HL-60/S4 treated with retinoic acid at 250 ng/mL for 4 days and 3 days (cell line): ENCODE data around the gene VPS18.
"Not testable (repeated sequence)": the region's sequence is repeated elsewhere in the genome, so short reads cannot be mapped to it uniquely, and the experiment has no call there.

Experiments used
- in situ Hi-C: fragments of 300-500 bp; cut with MboI; formaldehyde crosslinking; loops from 2 replicates; pipeline ENCODE4 v1.7.0; 2022; ENCODE audit warnings: low sequenced_read_pairs

The VPS18 gene, protein sequence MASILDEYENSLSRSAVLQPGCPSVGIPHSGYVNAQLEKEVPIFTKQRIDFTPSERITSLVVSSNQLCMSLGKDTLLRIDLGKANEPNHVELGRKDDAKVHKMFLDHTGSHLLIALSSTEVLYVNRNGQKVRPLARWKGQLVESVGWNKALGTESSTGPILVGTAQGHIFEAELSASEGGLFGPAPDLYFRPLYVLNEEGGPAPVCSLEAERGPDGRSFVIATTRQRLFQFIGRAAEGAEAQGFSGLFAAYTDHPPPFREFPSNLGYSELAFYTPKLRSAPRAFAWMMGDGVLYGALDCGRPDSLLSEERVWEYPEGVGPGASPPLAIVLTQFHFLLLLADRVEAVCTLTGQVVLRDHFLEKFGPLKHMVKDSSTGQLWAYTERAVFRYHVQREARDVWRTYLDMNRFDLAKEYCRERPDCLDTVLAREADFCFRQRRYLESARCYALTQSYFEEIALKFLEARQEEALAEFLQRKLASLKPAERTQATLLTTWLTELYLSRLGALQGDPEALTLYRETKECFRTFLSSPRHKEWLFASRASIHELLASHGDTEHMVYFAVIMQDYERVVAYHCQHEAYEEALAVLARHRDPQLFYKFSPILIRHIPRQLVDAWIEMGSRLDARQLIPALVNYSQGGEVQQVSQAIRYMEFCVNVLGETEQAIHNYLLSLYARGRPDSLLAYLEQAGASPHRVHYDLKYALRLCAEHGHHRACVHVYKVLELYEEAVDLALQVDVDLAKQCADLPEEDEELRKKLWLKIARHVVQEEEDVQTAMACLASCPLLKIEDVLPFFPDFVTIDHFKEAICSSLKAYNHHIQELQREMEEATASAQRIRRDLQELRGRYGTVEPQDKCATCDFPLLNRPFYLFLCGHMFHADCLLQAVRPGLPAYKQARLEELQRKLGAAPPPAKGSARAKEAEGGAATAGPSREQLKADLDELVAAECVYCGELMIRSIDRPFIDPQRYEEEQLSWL

DNA sequence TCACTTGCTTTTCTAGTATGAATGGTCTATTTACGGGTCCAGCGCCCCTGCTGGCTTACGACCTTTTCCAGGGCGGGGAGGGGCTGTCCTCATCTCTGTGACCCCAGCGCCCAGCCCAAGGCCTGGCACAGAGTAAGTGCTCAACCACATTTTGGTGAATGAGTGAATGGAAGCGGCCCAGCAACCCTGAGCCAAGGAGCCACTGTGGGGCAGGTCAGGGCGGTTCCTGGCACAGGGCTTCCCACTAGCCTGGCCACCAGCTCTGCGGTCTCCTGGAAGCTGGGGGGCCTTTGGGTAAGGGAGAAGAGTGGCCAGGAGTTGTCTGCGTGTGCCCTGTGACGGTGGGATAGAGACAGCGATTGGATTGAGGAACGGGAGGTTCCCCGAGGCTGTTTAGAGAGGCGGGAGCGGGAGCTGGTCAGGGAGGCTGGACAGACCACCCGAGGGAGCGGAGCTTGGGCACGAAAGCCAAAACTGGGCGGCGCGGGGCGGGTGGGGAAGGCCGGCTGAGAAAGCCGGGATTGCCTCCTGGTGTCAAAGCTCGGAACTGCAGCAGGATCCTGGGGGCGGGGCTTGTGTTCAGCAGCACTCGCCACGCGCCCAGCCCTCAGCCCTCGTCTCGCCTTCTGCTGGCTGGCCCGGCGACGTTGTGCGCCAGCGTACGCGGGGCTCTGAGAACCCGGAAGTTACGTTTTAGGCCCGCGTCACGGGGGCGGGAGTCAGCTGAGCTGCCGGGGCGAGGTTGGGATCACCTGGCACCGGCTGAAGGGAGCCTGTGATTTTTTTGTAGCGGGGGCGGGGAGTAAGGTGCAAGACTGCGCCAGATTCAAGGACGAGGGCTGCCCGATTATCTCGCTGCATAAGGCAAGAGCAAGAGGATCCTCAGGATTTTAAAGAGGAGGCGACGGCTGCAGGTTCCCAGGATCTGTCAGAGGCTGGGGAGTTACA is at the start of gene VPS18:
Gene VPS18 (plus strand): TSS at position 718 of the 948 bp plus-strand sequence. CDS start 319 bp downstream, outside the sequence.
- in situ Hi-C loops = no loop called here

- in situ Hi-C loops = no loop called here
Observed at GRCh38 chr15:40844696-40845030, 49.6 kb upstream of the VPS18 start.

DNA sequence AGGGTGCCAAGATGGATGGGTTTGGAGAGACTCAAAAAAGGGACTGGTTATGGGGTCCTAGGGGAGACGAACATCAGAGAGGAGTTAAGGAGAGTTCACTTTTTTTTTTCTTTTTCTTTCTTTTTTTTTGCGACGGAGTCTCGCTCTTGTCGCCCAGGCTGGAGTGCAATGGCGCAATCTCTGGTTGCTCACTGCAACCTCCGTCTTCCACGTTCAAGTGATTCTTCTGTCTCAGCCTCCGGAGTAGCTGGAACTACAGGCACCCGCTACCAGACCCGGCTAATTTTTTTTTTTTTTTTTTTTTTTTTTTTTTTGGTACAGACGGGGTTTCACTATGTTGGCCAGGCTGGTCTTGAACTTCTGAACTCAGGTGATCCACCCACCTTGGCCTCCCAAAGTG is 49.2 kb upstream of the VPS18 start:
- in situ Hi-C loops = no loop called here

GRCh38 chr15:40845511-40846284 is 48.6 kb upstream of the VPS18 start:
- in situ Hi-C loops = no loop called here

GRCh38 chr15:40846841-40847222 is 47.4 kb upstream of the VPS18 start:
- in situ Hi-C loops = no loop called here

- in situ Hi-C loops = no loop called here
Observed at GRCh38 chr15:40847223-40847961, 46.9 kb upstream of the VPS18 start.

GRCh38 chr15:40850576-40851112 is 43.6 kb upstream of the VPS18 start:
- in situ Hi-C loops = no loop called here

GRCh38 chr15:40852529-40852928 is 41.7 kb upstream of the VPS18 start:
- in situ Hi-C loops = no loop called here

- in situ Hi-C loops = no loop called here
Observed at GRCh38 chr15:40853241-40853890, 40.9 kb upstream of the VPS18 start.

GRCh38 chr15:40854161-40854560 is 40.1 kb upstream of the VPS18 start:
- in situ Hi-C loops = no loop called here

GRCh38 chr15:40855706-40856234 is 38.5 kb upstream of the VPS18 start:
- in situ Hi-C loops = no loop called here

GRCh38 chr15:40856746-40857145 is 37.5 kb upstream of the VPS18 start:
- in situ Hi-C loops = no loop called here

- in situ Hi-C loops = no loop called here
Observed at GRCh38 chr15:40857601-40858341, 36.5 kb upstream of the VPS18 start.

DNA sequence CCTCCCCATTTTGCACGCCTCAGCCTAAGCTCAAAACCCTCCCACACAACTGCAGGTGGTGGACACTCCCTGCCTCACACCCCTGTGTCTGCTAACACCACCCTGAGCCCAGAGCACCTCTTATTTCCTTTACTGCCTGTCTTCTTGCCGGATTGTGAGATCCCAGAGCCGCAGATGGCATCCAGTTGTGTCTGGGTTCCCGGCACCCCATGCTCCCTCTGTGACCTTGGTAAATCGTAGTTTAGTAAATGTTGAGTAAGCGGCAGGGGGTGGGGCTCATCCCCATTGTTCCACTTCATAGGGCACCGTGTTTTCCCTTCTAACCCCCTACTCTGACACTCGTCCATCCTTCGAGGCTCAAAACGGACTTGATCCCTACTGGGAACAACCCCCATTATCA is 35.5 kb upstream of the VPS18 start:
- in situ Hi-C loops = no loop called here

GRCh38 chr15:40859206-40859851 is 34.9 kb upstream of the VPS18 start:
- in situ Hi-C loops = no loop called here

DNA sequence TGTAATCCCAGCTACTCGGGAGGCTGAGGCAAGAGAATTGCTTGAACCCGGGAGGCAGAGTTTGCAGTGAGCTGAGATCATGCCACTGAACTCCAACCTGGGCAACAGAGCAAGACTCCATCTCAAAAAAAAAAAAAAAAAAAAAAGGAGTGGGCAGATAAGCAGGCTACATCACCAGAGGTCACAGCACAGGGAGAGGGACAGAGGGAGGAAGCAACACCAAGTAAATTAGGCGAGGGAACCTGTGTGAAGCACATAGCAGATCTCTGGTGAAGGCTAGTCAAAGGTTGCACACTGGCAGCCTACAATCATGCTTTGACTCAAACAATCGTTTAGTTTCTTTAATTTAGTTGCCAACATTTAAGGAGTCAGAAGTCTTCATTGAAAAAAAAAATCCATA is 33.1 kb upstream of the VPS18 start:
- in situ Hi-C loops = not testable (repeated sequence)

GRCh38 chr15:40863660-40864270 is 30.5 kb upstream of the VPS18 start:
- in situ Hi-C loops = no loop called here
